Left lung (tissue), 10 donors: ENCODE data around the gene LRMDA. TPM values are rescaled to one million over a fixed set of nuclear protein-coding genes. Genes with fewer than 3 reads are reported as not detected.

Source experiments
- ATAC-seq: fragments of 200-7000 bp; cut with Tn5 transposase; one replicate; pipeline ENCODE4 v1.9.1; 2020; ENCODE audit warnings: moderate library complexity
- DNase-seq, 4 donors: peaks; one replicate each; pipeline ENCODE4 v3.0.0-alpha.2; 2013 to 2020
- H3K27ac ChIP-seq, 2 donors: fragments of 200-600 bp; sonication (generic) in 1 of 2; one replicate each; pipeline versions ENCODE4 v1.5.0 to v1.8.0; 2020 to 2021
- H3K27me3 ChIP-seq, 2 donors: fragments of 200-600 bp; sonication (generic) in 1 of 2; one replicate each; pipeline versions ENCODE4 v1.5.0 to v1.8.0; 2020 to 2021
- H3K36me3 ChIP-seq, 2 donors: fragments of 200-600 bp; sonication (generic) in 1 of 2; one replicate each; pipeline versions ENCODE4 v1.5.0 to v1.8.0; 2020 to 2021
- H3K4me1 ChIP-seq, 2 donors: fragments of 200-600 bp; one replicate each; pipeline ENCODE4 v1.8.0; 2021
- H3K4me3 ChIP-seq, 2 donors: fragments of 200-600 bp; sonication (generic) in 1 of 2; one replicate each; pipeline versions ENCODE4 v1.5.0 to v1.8.0; 2020 to 2021; ENCODE audit warnings: mild to moderate bottlenecking in 1 of 2
- H3K9me3 ChIP-seq, 2 donors: fragments of 200-600 bp; sonication (generic) in 1 of 2; one replicate each; pipeline versions ENCODE4 v1.5.0 to v1.8.0; 2020 to 2021
- CTCF ChIP-seq, 2 donors: fragments of 200-600 bp; sonication (generic) in 1 of 2; IDR thresholded peaks; one replicate each; pipeline versions ENCODE4 v1.5.0 to v1.8.0; 2021; ENCODE audit warnings: antibody characterized with exemption in 2 of 2
- intact Hi-C, 2 donors: fragments of 100-400 bp; cut with DNase I; formaldehyde crosslinking; loops; one replicate each; pipeline versions ENCODE4 v1.11.2 to v1.14.2; 2022
- polyA plus RNA-seq, 6 donors: library from polyadenylated mRNA; unstranded; fragments of 120-200 nt; gene quantifications; one replicate each; pipeline ENCODE4 v1.2.1, GENCODE V29; 2013; ENCODE audit not compliant: insufficient read length in 6 of 6
- total RNA-seq, 2 donors: library from RNA; stranded (reverse); fragmentation: NEBNext Ultra II Directional; extraction: Animal tissue kit (Norgen Biotek cat#: 25700); gene quantifications; one replicate each; pipeline ENCODE4 v1.2.1, GENCODE V29; 2021
- donor health status: DM: no; HTN: yes; CAD: no.
- donor health status: DM: no; HTN: no; CAD: no.

LRMDA gene
- total and polyA plus RNA-seq, 8 donors, result 13.9 to 23.6 (median 18.7) TPM

GRCh38 chr10:76161301-76161582, 729.8 kb downstream of the LRMDA start:
- Histone ChIP-seq H3K4me3 (no peak overlapping the region), H3K27ac (no peak overlapping the region), H3K27me3 (no peaks in the 10 kb centered on the region), H3K4me1 (no peaks in the 10 kb centered on the region), H3K36me3 (no peaks in the 10 kb centered on the region), H3K9me3 (peaks cover 0 to 5% of the 10 kb centered on the region in 2 donors)
- intact Hi-C loops, result no loop called here
- DNase-seq (no peak), ATAC-seq (no peak)
- no peak for TF ChIP-seq CTCF (IDR thresholded peaks at IDR 0.05)

- no peak overlapping the region for H3K27ac ChIP-seq
- intact Hi-C loops, result no loop called here
Observed at GRCh38 chr10:76168437-76168836, 737.0 kb downstream of the LRMDA start.

GRCh38 chr10:76169246-76169645, 737.8 kb downstream of the LRMDA start:
- Histone ChIP-seq H3K27me3 (no peaks in the 10 kb centered on the region), H3K36me3 (no peaks in the 10 kb centered on the region), H3K4me1 (no peaks in the 10 kb centered on the region), H3K4me3 (no peak overlapping the region), H3K9me3 (peaks cover 0 to 5% of the 10 kb centered on the region in 2 donors), H3K27ac (no peak overlapping the region)
- DNase-seq, result no peak
- intact Hi-C loops, result no loop called here
- ATAC-seq, result no peak
- TF ChIP-seq CTCF (IDR thresholded peaks at IDR 0.05), result no peak

More at GRCh38 chr10:76168437-76168836, 737.0 kb downstream of the LRMDA start:
- Histone ChIP-seq H3K4me1 (no peaks in the 10 kb centered on the region), H3K36me3 (no peaks in the 10 kb centered on the region), H3K4me3 (no peak overlapping the region), H3K27me3 (no peaks in the 10 kb centered on the region), H3K9me3 (peaks cover 0 to 5% of the 10 kb centered on the region in 2 donors)
- TF ChIP-seq CTCF (IDR thresholded peaks at IDR 0.05), result no peak
- ATAC-seq (no peak), DNase-seq (no peak)

GRCh38 chr10:76172020-76172419, 740.6 kb downstream of the LRMDA start:
- Histone ChIP-seq H3K9me3 (no peaks in the 10 kb centered on the region), H3K4me1 (no peaks in the 10 kb centered on the region), H3K27ac (no peak overlapping the region), H3K4me3 (no peak overlapping the region), H3K27me3 (no peaks in the 10 kb centered on the region), H3K36me3 (no peaks in the 10 kb centered on the region)
- TF ChIP-seq CTCF (IDR thresholded peaks at IDR 0.05), result no peak
- no peak for ATAC-seq
- DNase-seq, result no peak
- intact Hi-C loops, result no loop called here

- no peak for DNase-seq
- TF ChIP-seq CTCF (IDR thresholded peaks at IDR 0.05), result no peak
- H3K4me1 ChIP-seq, result no peaks in the 10 kb centered on the region
- ATAC-seq, result no peak
- intact Hi-C loops, result no loop called here
- no peaks in the 10 kb centered on the region for H3K27me3 ChIP-seq
- H3K4me3 ChIP-seq, result no peak overlapping the region
- H3K36me3 ChIP-seq, result no peaks in the 10 kb centered on the region
- no peak overlapping the region for H3K27ac ChIP-seq
- no peaks in the 10 kb centered on the region for H3K9me3 ChIP-seq
Observed at GRCh38 chr10:76175533-76176165, 744.2 kb downstream of the LRMDA start.
